Measurements from ENCODE around the gene HSD17B13. TPM values are rescaled to one million over a fixed set of nuclear protein-coding genes. Genes with fewer than 3 reads are reported as not detected.

The HSD17B13 gene
- total and polyA plus RNA-seq, 2 of the 4 experiments (the other 2 are of a cell fraction): not detected

GRCh38 chr4:87339440-87339839 lies 16.8 kb upstream of the HSD17B13 start:
- no peak overlapping the region for H3K4me3 ChIP-seq (ENCODE audit: insufficient read depth, low read depth, low read length)
- no peak overlapping the region for H3K23ac ChIP-seq (ENCODE audit: low read depth, low read length)
- intact Hi-C loops (cut with micrococcal nuclease): no loop called here
- TF ChIP-seq ELK1 (IDR thresholded peaks at IDR 0.05; ENCODE audit: borderline replicate concordance, low read depth, low read length) (no peak), MXI1 (IDR thresholded peaks at IDR 0.05; ENCODE audit: borderline replicate concordance, low read depth, low read length) (no peak), BHLHE40 (IDR thresholded peaks at IDR 0.05; ENCODE audit: low read depth, low read length) (no peak), FOS (IDR thresholded peaks at IDR 0.05; ENCODE audit: low read depth, low read length) (no peak), RAD21 (IDR thresholded peaks at IDR 0.05; ENCODE audit: low read length) (no peak), POLR2A (IDR thresholded peaks at IDR 0.05; ENCODE audit: low read depth, low read length) (no peak), CEBPB (IDR thresholded peaks at IDR 0.05; ENCODE audit: low read depth, low read length) (no peak), RCOR1 (IDR thresholded peaks at IDR 0.05; ENCODE audit: insufficient replicate concordance, low read length) (no peak), MAFK (IDR thresholded peaks at IDR 0.05; ENCODE audit: low read depth, low read length) (no peak), RFX5 (IDR thresholded peaks at IDR 0.05; ENCODE audit: low read depth, low read length) (no peak), NFE2L2 (IDR thresholded peaks at IDR 0.05; ENCODE audit: low read depth, low read length) (no peak), MAZ (IDR thresholded peaks at IDR 0.05; ENCODE audit: borderline replicate concordance, low read depth, low read length) (no peak), CHD1 (IDR thresholded peaks at IDR 0.05; ENCODE audit: low read depth, low read length) (no peak), SMC3 (IDR thresholded peaks at IDR 0.05; ENCODE audit: low read depth, low read length) (no peak)
- TF ChIP-seq, protein P1, sequence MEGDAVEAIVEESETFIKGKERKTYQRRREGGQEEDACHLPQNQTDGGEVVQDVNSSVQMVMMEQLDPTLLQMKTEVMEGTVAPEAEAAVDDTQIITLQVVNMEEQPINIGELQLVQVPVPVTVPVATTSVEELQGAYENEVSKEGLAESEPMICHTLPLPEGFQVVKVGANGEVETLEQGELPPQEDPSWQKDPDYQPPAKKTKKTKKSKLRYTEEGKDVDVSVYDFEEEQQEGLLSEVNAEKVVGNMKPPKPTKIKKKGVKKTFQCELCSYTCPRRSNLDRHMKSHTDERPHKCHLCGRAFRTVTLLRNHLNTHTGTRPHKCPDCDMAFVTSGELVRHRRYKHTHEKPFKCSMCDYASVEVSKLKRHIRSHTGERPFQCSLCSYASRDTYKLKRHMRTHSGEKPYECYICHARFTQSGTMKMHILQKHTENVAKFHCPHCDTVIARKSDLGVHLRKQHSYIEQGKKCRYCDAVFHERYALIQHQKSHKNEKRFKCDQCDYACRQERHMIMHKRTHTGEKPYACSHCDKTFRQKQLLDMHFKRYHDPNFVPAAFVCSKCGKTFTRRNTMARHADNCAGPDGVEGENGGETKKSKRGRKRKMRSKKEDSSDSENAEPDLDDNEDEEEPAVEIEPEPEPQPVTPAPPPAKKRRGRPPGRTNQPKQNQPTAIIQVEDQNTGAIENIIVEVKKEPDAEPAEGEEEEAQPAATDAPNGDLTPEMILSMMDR (conservative IDR thresholded peaks at IDR 0.05; ENCODE audit: low read depth, low read length): no peak
- TF ChIP-seq, protein P2, sequence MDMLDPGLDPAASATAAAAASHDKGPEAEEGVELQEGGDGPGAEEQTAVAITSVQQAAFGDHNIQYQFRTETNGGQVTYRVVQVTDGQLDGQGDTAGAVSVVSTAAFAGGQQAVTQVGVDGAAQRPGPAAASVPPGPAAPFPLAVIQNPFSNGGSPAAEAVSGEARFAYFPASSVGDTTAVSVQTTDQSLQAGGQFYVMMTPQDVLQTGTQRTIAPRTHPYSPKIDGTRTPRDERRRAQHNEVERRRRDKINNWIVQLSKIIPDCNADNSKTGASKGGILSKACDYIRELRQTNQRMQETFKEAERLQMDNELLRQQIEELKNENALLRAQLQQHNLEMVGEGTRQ (IDR thresholded peaks at IDR 0.05; ENCODE audit: low read depth, low read length): no peak
- in situ Hi-C loops (cut with MboI; ENCODE audit: low sequenced_read_pairs): no loop called here
- H3K56ac ChIP-seq (ENCODE audit: extremely low read depth, insufficient read depth, low read length): no peak overlapping the region
- no peak overlapping the region for H2BK120ac ChIP-seq (ENCODE audit: low read depth, low read length)
- no TSS peak for BruUV-seq (replicated peaks)
- H2BK20ac ChIP-seq (ENCODE audit: low read depth, low read length): no peak overlapping the region
- no peak for ATAC-seq (ENCODE audit: low read depth)
- no peak overlapping the region for H3K18ac ChIP-seq (ENCODE audit: low read depth, low read length)
- H3K27ac ChIP-seq (ENCODE audit: insufficient read depth, low read length): no peak overlapping the region
- WGBS, 2 experiments (ENCODE audit: extremely low coverage in 2 of 2, insufficient read length in 1 of 2): no CpG with 5 or more reads among the region's 2 CpGs
- ChIA-PET POLR2A (ENCODE audit: unreplicated experiment) (no interaction called here), CTCF (interaction anchor here (0.6 kb wide), 1 partner anchor 19 kb away, joined by 4 read pairs; no protein-coding TSS in a partner anchor)
- H4K5ac ChIP-seq (ENCODE audit: low read depth, low read length): no peak overlapping the region
- no peaks in the 10 kb centered on the region for H3K27me3 ChIP-seq (ENCODE audit: control insufficient read depth, insufficient read depth, low read length)
- H3K4me2 ChIP-seq (ENCODE audit: low read depth, low read length): no peak overlapping the region
- no peak overlapping the region for H3K9ac ChIP-seq (ENCODE audit: low read depth, low read length)
- no peaks in the 10 kb centered on the region for H4K20me1 ChIP-seq (ENCODE audit: insufficient read depth, low read length)
- H3K79me1 ChIP-seq (ENCODE audit: low read depth in 1 of 2, low read length in 2 of 2): no peaks in the 10 kb centered on the region
- no peak overlapping the region for H2AK5ac ChIP-seq (ENCODE audit: low read depth, low read length)
- no peaks in the 10 kb centered on the region for H3K9me1 ChIP-seq (ENCODE audit: insufficient read depth, low read length)
- no peak overlapping the region for H2AFZ ChIP-seq (replicated peaks; ENCODE audit: low read length, poor library complexity)
- H2BK5ac ChIP-seq (ENCODE audit: low read depth, low read length, poor library complexity, severe bottlenecking): no peak overlapping the region
- dilution Hi-C loops (cut with HindIII; ENCODE audit: low sequenced_read_pairs, unreplicated experiment): no loop called here
- no peak overlapping the region for H4K91ac ChIP-seq (ENCODE audit: insufficient read depth, low read depth, low read length)
- no peak overlapping the region for H2AK9ac ChIP-seq (replicated peaks; ENCODE audit: low read depth, low read length, poor library complexity)
- peaks cover 13% of the 10 kb centered on the region; the same call in 1 of the 2 replicates for H3K36me3 ChIP-seq (ENCODE audit: control insufficient read depth, insufficient read depth, low read length)
- 0 out of 2 replicates have a peak, but pooled peaks cover 2% of the 10 kb centered on the region for H3K9me3 ChIP-seq (ENCODE audit: control insufficient read depth, insufficient read depth, low read length)
- no peak overlapping the region for H3K14ac ChIP-seq (replicated peaks; ENCODE audit: low read depth, low read length)
- DNase-seq: no peak
- no peak overlapping the region for H3K4ac ChIP-seq (ENCODE audit: low read depth, low read length)
- no peak overlapping the region for H4K8ac ChIP-seq (ENCODE audit: low read depth in 2 of 2, low read length in 2 of 2)
- no peak overlapping the region for H2BK15ac ChIP-seq (ENCODE audit: low read depth, low read length)
- no peaks in the 10 kb centered on the region for H3K4me1 ChIP-seq (ENCODE audit: control insufficient read depth, insufficient read depth, low read length)

All from IMR-90 (cell line).